Fibroblast of mammary gland (primary cell): ENCODE measurements around the gene FRS2.

Experiments
- DNase-seq: peaks from one replicate; pipeline ENCODE4 v3.0.0-alpha.2; 2010; ENCODE audit warnings: low read depth
- H3K4me3 ChIP-seq: 2 replicates; pipeline ENCODE4 v1.5.1; 2011; ENCODE audit warnings: low read depth, mild to moderate bottlenecking, low read length, moderate library complexity; ENCODE audit not compliant: control insufficient read depth
- CTCF ChIP-seq: conservative IDR thresholded peaks from 2 replicates; pipeline ENCODE4 v1.5.1; 2011; ENCODE audit warnings: low read depth, low read length, inconsistent platforms; ENCODE audit not compliant: control insufficient read depth, insufficient read depth

FRS2 gene

GRCh38 chr12:69534389-69534822, 64.2 kb downstream of the FRS2 start:
- TF ChIP-seq CTCF = no peak
- no peak overlapping the region for H3K4me3 ChIP-seq
- peak; percentile 99 for DNase-seq

GRCh38 chr12:69540987-69541386, 70.8 kb downstream of the FRS2 start:
- no peak for TF ChIP-seq CTCF
- DNase-seq = peak; percentile 50
- H3K4me3 ChIP-seq = no peak overlapping the region

GRCh38 chr12:69544087-69544486, 73.9 kb downstream of the FRS2 start:
- no peak overlapping the region for H3K4me3 ChIP-seq
- no peak for TF ChIP-seq CTCF
- DNase-seq = no peak

DNA sequence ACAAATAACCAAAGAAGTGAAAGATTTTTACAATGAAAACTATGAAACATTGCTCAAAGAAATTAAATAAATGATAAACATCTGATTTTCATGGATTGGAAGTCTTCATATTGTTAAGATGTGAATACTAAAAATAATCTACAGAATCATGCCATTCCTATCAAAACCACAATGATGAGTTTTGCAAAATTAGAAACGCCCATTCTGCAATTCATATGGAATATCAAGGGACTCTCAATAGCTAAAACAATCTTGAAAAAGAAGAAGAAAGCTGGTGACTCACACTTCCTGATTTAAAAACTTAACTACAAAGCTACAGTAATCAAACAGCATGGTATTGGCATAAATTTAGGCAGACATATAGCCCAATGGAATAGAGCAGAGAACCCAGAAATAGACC, 74.9 kb downstream of the FRS2 start:
- no peak for TF ChIP-seq CTCF
- peak; percentile 12 for DNase-seq
- no peak overlapping the region for H3K4me3 ChIP-seq

DNA sequence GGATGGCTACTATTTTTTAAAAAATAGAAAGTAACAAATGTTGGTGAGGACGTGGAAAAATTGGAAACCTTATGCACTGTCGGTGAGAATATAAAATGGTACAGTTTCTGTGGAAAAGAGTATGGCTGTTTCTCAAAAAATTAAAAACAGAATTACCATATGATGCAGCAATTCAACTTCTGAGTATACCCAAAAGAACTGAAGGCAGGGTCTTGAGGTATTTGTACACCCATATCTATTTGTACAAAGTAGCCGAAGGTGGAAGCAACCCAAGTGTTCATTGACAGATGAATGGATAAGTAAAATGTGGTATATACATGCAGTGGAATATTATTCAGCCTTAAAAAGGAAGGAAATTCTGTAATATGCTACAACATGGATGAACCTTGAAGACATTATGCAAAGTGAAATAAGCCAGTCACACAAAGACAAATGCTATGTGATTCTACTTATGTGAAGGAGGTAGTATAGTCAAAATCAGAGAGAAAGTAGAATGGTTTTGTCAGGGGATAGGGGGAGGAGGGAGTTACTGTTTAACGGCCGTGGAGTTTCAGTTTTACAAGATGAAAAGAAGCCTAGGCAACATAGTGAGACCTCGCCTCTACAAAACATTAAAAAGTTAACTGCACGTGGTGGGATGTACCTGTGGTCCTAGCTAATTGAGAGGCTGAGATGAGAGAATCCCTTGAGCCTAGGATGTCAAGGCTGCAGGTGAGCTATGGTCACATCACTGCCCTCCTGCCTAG, 76.7 kb downstream of the FRS2 start:
- DNase-seq = no peak
- no peak overlapping the region for H3K4me3 ChIP-seq
- TF ChIP-seq CTCF = no peak

- TF ChIP-seq CTCF = no peak
Observed at GRCh38 chr12:69548687-69549086, 78.5 kb downstream of the FRS2 start.

More at GRCh38 chr12:69548687-69549086, 78.5 kb downstream of the FRS2 start:
- no peak overlapping the region for H3K4me3 ChIP-seq
- DNase-seq = no peak
